ENCODE data around the gene PXMP2. TPM values are rescaled to one million over a fixed set of nuclear protein-coding genes. Genes with fewer than 3 reads are reported as not detected.
A peak's percentile ranks its signal among the peaks of the same experiment; 100 is the strongest.

The PXMP2 gene
- total RNA-seq, 1 donor = 10.1 TPM

DNA sequence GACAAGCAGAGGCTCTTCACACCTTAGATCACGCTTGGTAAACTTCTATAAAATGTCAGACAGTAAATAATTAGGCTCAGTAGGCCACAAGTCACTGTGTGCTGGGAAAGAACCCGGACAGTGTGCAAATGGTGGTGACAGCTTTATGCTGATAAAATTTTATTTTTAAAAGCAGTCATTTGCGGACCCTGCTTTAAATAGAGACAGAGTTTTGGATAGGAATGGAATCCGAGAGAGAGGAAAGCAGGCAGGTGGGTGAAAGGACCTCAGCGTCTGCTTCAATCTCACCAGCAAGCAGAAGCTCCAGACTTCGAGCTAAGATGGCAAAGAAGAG lies 52.9 kb downstream of the PXMP2 start:
- H3K36me3 ChIP-seq (ENCODE audit: insufficient read depth, low read length) = peaks cover 87% of the 10 kb centered on the region
- peaks cover 68% of the 10 kb centered on the region for H3K79me2 ChIP-seq (ENCODE audit: insufficient read depth, low read length)
- H3K4me1 ChIP-seq (ENCODE audit: insufficient read depth, low read length) = no peaks in the 10 kb centered on the region

GRCh38 chr12:132740652-132741051 lies 53.3 kb downstream of the PXMP2 start:
- TF ChIP-seq CTCF (IDR thresholded peaks at IDR 0.05; ENCODE audit: extremely low read depth, low read depth, low read length) = no peak
- Histone ChIP-seq H3K79me2 (ENCODE audit: insufficient read depth, low read length) (peaks cover 69% of the 10 kb centered on the region), H2AFZ (ENCODE audit: low read length) (no peak overlapping the region), H3K9me3 (ENCODE audit: low read depth, low read length) (no peaks in the 10 kb centered on the region), H3K4me3 (ENCODE audit: insufficient read depth, low read length) (no peak overlapping the region), H3K4me1 (ENCODE audit: insufficient read depth, low read length) (no peaks in the 10 kb centered on the region), H3K36me3 (ENCODE audit: insufficient read depth, low read length) (peaks cover 87% of the 10 kb centered on the region), H3K27ac (ENCODE audit: low read depth, low read length) (no peak overlapping the region), H3K4me2 (ENCODE audit: insufficient read depth, low read length) (no peak overlapping the region), H4K20me1 (ENCODE audit: insufficient read depth, low read length) (peaks cover 49% of the 10 kb centered on the region), H3K27me3 (ENCODE audit: insufficient read depth, low read length) (no peaks in the 10 kb centered on the region)
- DNase-seq (ENCODE audit: insufficient read length, low spot score, missing footprints) = peak; percentile 35

More for the DNA sequence above, 52.9 kb downstream of the PXMP2 start:
- Histone ChIP-seq H3K9me3 (ENCODE audit: low read depth, low read length) (no peaks in the 10 kb centered on the region), H3K4me3 (ENCODE audit: insufficient read depth, low read length) (no peak overlapping the region), H3K4me2 (ENCODE audit: insufficient read depth, low read length) (no peak overlapping the region), H2AFZ (ENCODE audit: low read length) (no peak overlapping the region), H3K27ac (ENCODE audit: low read depth, low read length) (no peak overlapping the region), H3K27me3 (ENCODE audit: insufficient read depth, low read length) (no peaks in the 10 kb centered on the region), H4K20me1 (ENCODE audit: insufficient read depth, low read length) (peaks cover 45% of the 10 kb centered on the region)
- DNase-seq (ENCODE audit: insufficient read length, low spot score, missing footprints) = no peak
- TF ChIP-seq CTCF (IDR thresholded peaks at IDR 0.05; ENCODE audit: extremely low read depth, low read depth, low read length) = no peak

DNA sequence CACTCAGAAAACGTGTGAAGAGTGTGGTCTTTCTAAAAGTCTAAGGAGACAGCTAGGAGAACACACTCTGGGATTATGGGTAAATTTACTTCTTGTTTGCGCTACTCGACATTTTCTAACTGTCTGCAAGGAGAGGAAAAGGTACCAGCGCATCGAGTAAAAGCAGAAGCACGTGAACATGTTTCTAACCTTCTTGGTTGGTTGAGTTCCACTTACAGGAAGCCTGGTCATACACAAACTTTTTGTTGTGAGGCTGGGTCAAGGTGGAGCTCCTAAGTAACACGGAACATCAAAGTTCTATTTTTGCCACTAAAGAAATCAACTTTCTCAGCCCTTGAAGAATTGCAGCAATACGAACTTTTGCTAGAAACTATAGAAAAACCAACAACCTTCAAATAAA lies 54.2 kb downstream of the PXMP2 start:
- peaks cover 88% of the 10 kb centered on the region for H3K36me3 ChIP-seq (ENCODE audit: insufficient read depth, low read length)
- no peak overlapping the region for H3K27ac ChIP-seq (ENCODE audit: low read depth, low read length)
- H3K4me3 ChIP-seq (ENCODE audit: insufficient read depth, low read length) = no peak overlapping the region
- no peak overlapping the region for H2AFZ ChIP-seq (ENCODE audit: low read length)
- no peaks in the 10 kb centered on the region for H3K4me1 ChIP-seq (ENCODE audit: insufficient read depth, low read length)
- H3K79me2 ChIP-seq (ENCODE audit: insufficient read depth, low read length) = peaks cover 72% of the 10 kb centered on the region
- no peaks in the 10 kb centered on the region for H3K9me3 ChIP-seq (ENCODE audit: low read depth, low read length)
- no peaks in the 10 kb centered on the region for H3K27me3 ChIP-seq (ENCODE audit: insufficient read depth, low read length)
- TF ChIP-seq CTCF (IDR thresholded peaks at IDR 0.05; ENCODE audit: extremely low read depth, low read depth, low read length) = no peak
- no peak for DNase-seq (ENCODE audit: insufficient read length, low spot score, missing footprints)
- H4K20me1 ChIP-seq (ENCODE audit: insufficient read depth, low read length) = peaks cover 50% of the 10 kb centered on the region
- H3K4me2 ChIP-seq (ENCODE audit: insufficient read depth, low read length) = no peak overlapping the region

DNA sequence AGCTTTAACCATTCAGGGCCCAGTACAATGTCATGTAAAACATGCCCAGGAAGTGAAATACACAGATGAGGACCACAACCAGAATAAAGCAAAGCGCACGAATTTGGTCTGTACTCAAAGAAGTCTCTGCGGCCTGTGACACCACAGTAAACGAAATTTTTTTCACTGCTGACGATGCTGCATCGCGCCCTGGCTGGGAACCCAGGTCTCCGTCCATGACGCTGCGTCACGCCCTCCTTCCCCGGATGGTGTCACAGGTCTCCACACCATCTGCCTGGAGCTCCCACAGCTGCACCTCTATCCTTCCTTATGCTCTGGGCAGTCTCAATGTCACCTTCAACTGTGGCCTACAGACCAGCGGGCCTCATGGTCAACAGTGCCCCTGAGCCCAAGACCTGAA lies 56.4 kb downstream of the PXMP2 start:
- no peak overlapping the region for H2AFZ ChIP-seq (ENCODE audit: low read length)
- no peaks in the 10 kb centered on the region for H3K27me3 ChIP-seq (ENCODE audit: insufficient read depth, low read length)
- DNase-seq (ENCODE audit: insufficient read length, low spot score, missing footprints) = peak; percentile 55
- H3K4me1 ChIP-seq (ENCODE audit: insufficient read depth, low read length) = no peaks in the 10 kb centered on the region
- no peak overlapping the region for H3K4me3 ChIP-seq (ENCODE audit: insufficient read depth, low read length)
- H4K20me1 ChIP-seq (ENCODE audit: insufficient read depth, low read length) = peaks cover 61% of the 10 kb centered on the region
- no peak overlapping the region for H3K27ac ChIP-seq (ENCODE audit: low read depth, low read length)
- peaks cover 91% of the 10 kb centered on the region for H3K36me3 ChIP-seq (ENCODE audit: insufficient read depth, low read length)
- no peak for TF ChIP-seq CTCF (IDR thresholded peaks at IDR 0.05; ENCODE audit: extremely low read depth, low read depth, low read length)
- no peaks in the 10 kb centered on the region for H3K9me3 ChIP-seq (ENCODE audit: low read depth, low read length)
- no peak overlapping the region for H3K4me2 ChIP-seq (ENCODE audit: insufficient read depth, low read length)
- peaks cover 87% of the 10 kb centered on the region for H3K79me2 ChIP-seq (ENCODE audit: insufficient read depth, low read length)

Measured in osteoblast (primary cell).